Measurements from ENCODE around the gene MEIS3. TPM values are rescaled to one million over a fixed set of nuclear protein-coding genes. Genes with fewer than 3 reads are reported as not detected.

The MEIS3 gene
- total RNA-seq, 4 donors from 2014 or later, result 1.6 to 18.2 (median 10.2) TPM

DNA sequence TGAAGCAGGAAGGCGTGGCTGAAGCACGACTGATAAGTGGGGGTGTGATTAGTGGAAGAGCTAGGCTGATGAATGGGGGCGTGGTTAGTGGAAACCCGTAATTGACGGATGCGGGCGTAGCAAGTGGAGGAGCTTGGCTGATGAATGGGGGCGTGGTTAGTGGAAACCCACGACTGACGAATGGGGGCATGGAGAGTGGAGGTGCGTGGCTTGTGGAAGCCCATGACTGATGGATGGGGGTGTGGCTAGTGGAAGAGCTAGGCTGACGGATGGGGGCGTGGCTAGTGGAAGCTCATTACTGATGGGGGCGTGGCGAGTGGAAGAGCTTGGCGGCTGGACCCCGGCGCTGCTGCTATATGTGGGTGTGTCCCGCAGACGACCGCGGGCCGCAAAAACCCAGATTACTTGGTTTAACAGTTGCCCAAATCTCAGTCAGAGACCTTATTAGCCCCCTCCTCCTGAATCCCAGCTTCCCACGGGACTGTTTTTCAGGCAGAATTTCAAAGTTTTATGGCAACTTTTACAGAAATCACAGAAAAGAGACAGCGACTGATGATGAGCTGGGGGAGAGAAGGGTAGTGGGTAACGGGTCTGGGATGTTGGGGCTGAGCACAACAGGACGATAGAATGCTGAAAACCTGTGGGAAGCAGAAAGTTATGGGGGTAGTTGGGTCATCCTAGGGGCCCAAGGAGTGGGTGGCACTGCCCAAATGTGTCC, 9.0 kb upstream of the MEIS3 start:
- TF ChIP-seq CTCF (IDR thresholded peaks at IDR 0.05) (no peak), POLR2A (IDR thresholded peaks at IDR 0.05) (no peak)
- peaks cover 0 to 8% of the 10 kb centered on the region in 2 donors for H3K27me3 ChIP-seq
- no peak overlapping the region for H3K4me3 ChIP-seq
- no peaks in the 10 kb centered on the region for H3K36me3 ChIP-seq
- DNase-seq, result peak; percentile 62 to 90 (median 70)
- peaks cover 0 to 33% (median 5%) of the 10 kb centered on the region in 4 donors for H3K4me1 ChIP-seq
- H3K27ac ChIP-seq, result no peak overlapping the region
- no peaks in the 10 kb centered on the region for H3K9me3 ChIP-seq

GRCh38 chr19:47427241-47428176, 8.2 kb upstream of the MEIS3 start:
- TF ChIP-seq CTCF (IDR thresholded peaks at IDR 0.05) (peak; percentile 61 to 81 (median 74)), POLR2A (IDR thresholded peaks at IDR 0.05) (no peak)
- no peak overlapping the region for H3K4me3 ChIP-seq
- peak; percentile 44 to 79 (median 66) for DNase-seq
- H3K36me3 ChIP-seq, result no peaks in the 10 kb centered on the region
- H3K27me3 ChIP-seq, result peaks cover 0 to 9% of the 10 kb centered on the region in 2 donors
- peaks cover 0 to 33% (median 5%) of the 10 kb centered on the region in 4 donors for H3K4me1 ChIP-seq
- no peaks in the 10 kb centered on the region for H3K9me3 ChIP-seq
- H3K27ac ChIP-seq, result no peak overlapping the region

- Histone ChIP-seq H3K36me3 (no peaks in the 10 kb centered on the region), H3K9me3 (no peaks in the 10 kb centered on the region), H3K4me1 (peaks cover 0 to 14% (median 4%) of the 10 kb centered on the region in 4 donors), H3K27ac (no peak overlapping the region), H3K4me3 (no peak overlapping the region), H3K27me3 (peaks cover 0 to 31% of the 10 kb centered on the region in 2 donors)
- no peak for DNase-seq
- TF ChIP-seq CTCF (IDR thresholded peaks at IDR 0.05) (no peak), POLR2A (IDR thresholded peaks at IDR 0.05) (no peak)
Measured at GRCh38 chr19:47423203-47423882, 4.0 kb upstream of the MEIS3 start.

GRCh38 chr19:47422417-47423163, 3.3 kb upstream of the MEIS3 start:
- peaks cover 0 to 8% (median 3%) of the 10 kb centered on the region in 4 donors for H3K4me1 ChIP-seq
- DNase-seq, result no peak
- no peak for TF ChIP-seq POLR2A (IDR thresholded peaks at IDR 0.05)
- no peak for TF ChIP-seq CTCF (IDR thresholded peaks at IDR 0.05)
- H3K27me3 ChIP-seq, result peaks cover 0 to 31% of the 10 kb centered on the region in 2 donors
- no peaks in the 10 kb centered on the region for H3K9me3 ChIP-seq
- H3K36me3 ChIP-seq, result no peaks in the 10 kb centered on the region
- H3K4me3 ChIP-seq, result no peak overlapping the region
- no peak overlapping the region for H3K27ac ChIP-seq
